GM23248 (cell line): ENCODE data around the gene SNX5.

ENCODE experiments used
- EZH2 ChIP-seq: fragments of 200-600 bp; sonication (generic); IDR thresholded peaks from 2 replicates; pipeline ENCODE4 v1.6.1; 2018; ENCODE audit warnings: antibody characterized with exemption, mild to moderate bottlenecking; ENCODE audit not compliant: insufficient read depth, poor library complexity, severe bottlenecking
- EZH2phosphoT487 ChIP-seq: fragments of 200-600 bp; sonication (generic); IDR thresholded peaks from 2 replicates; pipeline ENCODE4 v1.6.1; 2018; ENCODE audit warnings: antibody characterized with exemption, moderate library complexity, mild to moderate bottlenecking, low read depth; ENCODE audit not compliant: insufficient read depth

DNA sequence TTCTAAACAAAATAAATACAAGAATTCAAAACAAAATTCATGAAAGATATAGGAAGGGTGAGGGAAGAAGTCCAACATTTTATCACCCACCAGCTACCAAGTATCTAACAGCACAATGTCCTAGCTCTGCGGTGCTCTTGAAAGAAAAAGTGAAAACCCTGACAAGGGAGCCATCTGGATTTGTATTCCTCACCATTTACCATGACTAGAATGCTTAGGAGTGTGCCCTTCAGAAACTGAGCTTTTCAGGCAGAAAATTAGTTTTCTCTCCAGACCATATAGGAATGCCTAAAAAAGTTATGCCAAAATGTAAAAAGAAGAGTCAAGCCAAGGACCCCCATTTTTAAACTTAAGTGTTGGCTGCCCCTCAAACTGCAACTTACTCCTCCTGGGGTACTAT is 4.5 kb downstream of the SNX5 start:
- no peak for TF ChIP-seq EZH2
- TF ChIP-seq EZH2phosphoT487 = no peak
